Neural cell (in vitro differentiated cells): Measurements from ENCODE around the gene EVA1B. TPM values are rescaled to one million over a fixed set of nuclear protein-coding genes. Genes with fewer than 3 reads are reported as not detected.

ENCODE experiments used
- H2AFZ ChIP-seq: fragments of 200-600, 300-800 bp; sonication (generic), shearing (Covaris generic); 2 replicates; pipeline ENCODE4 v1.6.0; 2014; ENCODE audit warnings: low read depth, mild to moderate bottlenecking, antibody characterized with exemption, low read length, moderate library complexity
- H3F3A ChIP-seq: fragments of 200-600 bp; shearing (Covaris generic); 2 replicates; pipeline ENCODE4 v1.6.1; 2016; ENCODE audit warnings: mild to moderate bottlenecking, moderate library complexity, mixed read lengths, antibody characterized with exemption, low read length; ENCODE audit not compliant: insufficient read depth, poor library complexity, severe bottlenecking
- H3K27ac ChIP-seq: fragments of 200-600, 300-800 bp; sonication (generic), shearing (Covaris generic); 2 replicates; pipeline ENCODE4 v1.5.1; 2014; ENCODE audit warnings: mild to moderate bottlenecking, low read length, moderate library complexity
- H3K27me3 ChIP-seq: fragments of 300-800, 200-600 bp; sonication (generic), shearing (Covaris generic); 2 replicates; pipeline ENCODE4 v1.6.0; 2014; ENCODE audit warnings: mild to moderate bottlenecking, low read depth, low read length, moderate library complexity; ENCODE audit not compliant: insufficient read depth
- H3K36me3 ChIP-seq: fragments of 300-800, 200-600 bp; sonication (generic), shearing (Covaris generic); 2 replicates; pipeline ENCODE4 v1.5.1; 2014; ENCODE audit warnings: mild to moderate bottlenecking, antibody characterized with exemption, low read length, moderate library complexity; ENCODE audit not compliant: insufficient read depth
- H3K4me2 ChIP-seq: fragments of 300-800, 200-600 bp; sonication (generic), shearing (Covaris generic); 2 replicates; pipeline ENCODE4 v1.6.0; 2014; ENCODE audit warnings: mild to moderate bottlenecking, low read length
- H3K4me3 ChIP-seq: fragments of 300-800, 200-600 bp; sonication (generic), shearing (Covaris generic); 2 replicates; pipeline ENCODE4 v1.5.1; 2014; ENCODE audit warnings: mild to moderate bottlenecking, low read length, moderate library complexity
- H3K79me2 ChIP-seq: fragments of 200-600 bp; shearing (Covaris generic); replicated peaks from 2 replicates; pipeline ENCODE4 v1.6.0; 2014; ENCODE audit warnings: mild to moderate bottlenecking, low read length, moderate library complexity; ENCODE audit not compliant: insufficient read depth
- H3K9ac ChIP-seq: fragments of 300-800, 200-600 bp; sonication (generic), shearing (Covaris generic); 2 replicates; pipeline ENCODE4 v1.6.1; 2016; ENCODE audit warnings: mild to moderate bottlenecking, low read length, mixed read lengths
- H3K9me2 ChIP-seq: fragments of 200-600 bp; shearing (Covaris generic); 2 replicates; pipeline ENCODE4 v1.6.1; 2016; ENCODE audit warnings: mild to moderate bottlenecking, low read length, mixed read lengths; ENCODE audit not compliant: insufficient read depth
- H3K9me3 ChIP-seq: fragments of 200-600, 300-800 bp; sonication (generic), shearing (Covaris generic); 2 replicates; pipeline ENCODE4 v1.6.1; 2016; ENCODE audit warnings: mild to moderate bottlenecking, mixed run types, low read length, moderate library complexity, mixed read lengths
- H4K20me1 ChIP-seq: fragments of 200-600 bp; shearing (Covaris generic); 2 replicates; pipeline ENCODE4 v1.6.1; 2016; ENCODE audit warnings: mild to moderate bottlenecking, mixed run types; ENCODE audit not compliant: insufficient read depth
- EP300 ChIP-seq: fragments of 450-650 bp; conservative IDR thresholded peaks from 2 replicates; pipeline ENCODE4 v1.6.1; 2014; ENCODE audit warnings: antibody characterized with exemption, mild to moderate bottlenecking, moderate library complexity; ENCODE audit not compliant: poor library complexity, severe bottlenecking
- EZH2 ChIP-seq: fragments of 200-600, 300-800 bp; shearing (Covaris generic), sonication (generic); IDR thresholded peaks from 2 replicates; pipeline ENCODE4 v1.6.1; 2014; ENCODE audit warnings: antibody characterized with exemption, low read length, borderline replicate concordance, mild to moderate bottlenecking; ENCODE audit not compliant: insufficient read depth, poor library complexity, severe bottlenecking
- MXI1 ChIP-seq: fragments of 450-650 bp; conservative IDR thresholded peaks from 2 replicates; pipeline ENCODE4 v1.6.1; 2014; ENCODE audit warnings: antibody characterized with exemption, mild to moderate bottlenecking; ENCODE audit not compliant: poor library complexity, severe bottlenecking
- POLR2AphosphoS5 ChIP-seq: IDR thresholded peaks from 2 replicates; pipeline ENCODE4 v1.6.1; 2012
- RAD21 ChIP-seq: fragments of 450-650 bp; conservative IDR thresholded peaks from 2 replicates; pipeline ENCODE4 v1.6.1; 2014; ENCODE audit warnings: antibody characterized with exemption, mild to moderate bottlenecking, moderate library complexity
- SMC3 ChIP-seq: fragments of 450-650 bp; conservative IDR thresholded peaks from 2 replicates; pipeline ENCODE4 v1.6.1; 2014; ENCODE audit warnings: antibody characterized with exemption, mild to moderate bottlenecking, moderate library complexity; ENCODE audit not compliant: poor library complexity
- TAF1 ChIP-seq: IDR thresholded peaks from 2 replicates; pipeline ENCODE4 v1.6.1; 2012; ENCODE audit warnings: low read depth
- polyA plus RNA-seq: library from polyadenylated mRNA; depleted of rRNA; stranded (reverse); fragments of >200 nt; gene quantifications from 2 replicates; pipeline ENCODE4 v1.2.3, GENCODE V29; 2014
- TF ChIP-seq, protein P1 (sequence below): IDR thresholded peaks from 2 replicates; pipeline ENCODE4 v1.6.1; 2012; ENCODE audit warnings: borderline replicate concordance
- TF ChIP-seq, protein P2 (sequence below): fragments of 450-650 bp; IDR thresholded peaks from 2 replicates; pipeline ENCODE4 v1.5.1; 2014; ENCODE audit warnings: antibody characterized with exemption, mild to moderate bottlenecking, moderate library complexity; ENCODE audit not compliant: poor library complexity, severe bottlenecking

The EVA1B gene
- polyA plus RNA-seq, 1 donor from 2014 or later = 0.25 TPM

DNA sequence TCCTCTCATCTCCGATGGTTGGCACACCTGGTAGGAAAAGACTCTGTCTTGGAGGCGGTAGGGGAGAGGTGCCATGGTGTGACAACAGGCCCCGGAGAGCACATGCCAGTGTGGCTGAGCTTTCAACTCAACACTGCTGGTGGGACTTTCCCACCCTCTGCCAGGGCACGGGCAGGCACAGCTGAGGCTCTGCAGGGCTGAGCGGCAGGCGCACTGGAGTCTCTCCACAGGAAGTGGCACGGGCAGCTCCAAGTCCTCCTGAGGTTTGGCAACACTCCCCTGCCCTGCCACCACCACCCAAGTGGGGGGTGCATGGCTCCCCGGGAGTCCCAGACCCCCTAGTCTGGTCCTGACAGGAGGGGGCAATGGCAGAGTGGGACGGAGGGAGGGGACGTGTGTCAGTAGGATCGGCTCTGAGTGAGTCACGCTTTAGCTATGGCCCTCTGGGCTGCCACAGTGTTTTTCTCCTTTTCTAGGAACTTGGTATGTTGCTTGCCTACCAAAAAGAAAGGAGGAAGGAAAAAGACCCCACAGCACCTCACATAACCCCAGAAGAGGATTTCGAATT lies 27.3 kb upstream of the EVA1B start:
- H3K36me3 ChIP-seq = no peaks in the 10 kb centered on the region
- no peaks in the 10 kb centered on the region for H3K27me3 ChIP-seq
- H3K9me2 ChIP-seq = no peaks in the 10 kb centered on the region
- H2AFZ ChIP-seq = no peak overlapping the region
- H3K4me2 ChIP-seq = no peak overlapping the region
- no peaks in the 10 kb centered on the region for H3K9me3 ChIP-seq
- H4K20me1 ChIP-seq = no peaks in the 10 kb centered on the region
- H3K79me2 ChIP-seq = no peaks in the 10 kb centered on the region
- H3F3A ChIP-seq = no peaks in the 10 kb centered on the region
- no peak overlapping the region for H3K4me3 ChIP-seq
- no peak for TF ChIP-seq POLR2AphosphoS5
- no peak overlapping the region for H3K27ac ChIP-seq
- no peak overlapping the region for H3K9ac ChIP-seq

DNA sequence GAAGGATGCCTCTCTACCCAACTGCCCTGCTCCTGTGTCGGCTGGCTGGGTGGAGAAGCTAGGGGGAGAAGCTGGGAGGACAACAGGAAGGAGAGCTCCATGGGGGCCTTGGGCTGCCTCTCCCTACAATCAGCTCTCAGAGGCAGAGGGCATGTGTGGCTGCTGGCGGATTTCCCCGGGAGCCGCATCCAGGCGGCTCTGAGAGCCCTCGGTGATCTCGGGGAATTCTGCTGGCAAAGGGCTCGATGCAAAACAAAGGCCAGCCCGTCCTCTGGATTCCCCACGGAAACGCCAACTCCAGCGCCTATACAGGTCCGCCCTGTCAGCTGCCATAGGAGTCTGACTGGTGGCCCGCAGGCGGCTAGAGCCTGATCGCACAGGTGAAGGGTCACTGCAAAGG lies 26.4 kb upstream of the EVA1B start:
- no peak overlapping the region for H3K4me3 ChIP-seq
- H3K27me3 ChIP-seq = no peaks in the 10 kb centered on the region
- no peaks in the 10 kb centered on the region for H4K20me1 ChIP-seq
- no peak overlapping the region for H3K27ac ChIP-seq
- no peak overlapping the region for H3K4me2 ChIP-seq
- no peaks in the 10 kb centered on the region for H3K9me2 ChIP-seq
- peaks cover 5% of the 10 kb centered on the region for H3K36me3 ChIP-seq
- no peak for TF ChIP-seq EP300
- no peak for TF ChIP-seq EZH2
- TF ChIP-seq TAF1 = no peak
- TF ChIP-seq, protein P1, sequence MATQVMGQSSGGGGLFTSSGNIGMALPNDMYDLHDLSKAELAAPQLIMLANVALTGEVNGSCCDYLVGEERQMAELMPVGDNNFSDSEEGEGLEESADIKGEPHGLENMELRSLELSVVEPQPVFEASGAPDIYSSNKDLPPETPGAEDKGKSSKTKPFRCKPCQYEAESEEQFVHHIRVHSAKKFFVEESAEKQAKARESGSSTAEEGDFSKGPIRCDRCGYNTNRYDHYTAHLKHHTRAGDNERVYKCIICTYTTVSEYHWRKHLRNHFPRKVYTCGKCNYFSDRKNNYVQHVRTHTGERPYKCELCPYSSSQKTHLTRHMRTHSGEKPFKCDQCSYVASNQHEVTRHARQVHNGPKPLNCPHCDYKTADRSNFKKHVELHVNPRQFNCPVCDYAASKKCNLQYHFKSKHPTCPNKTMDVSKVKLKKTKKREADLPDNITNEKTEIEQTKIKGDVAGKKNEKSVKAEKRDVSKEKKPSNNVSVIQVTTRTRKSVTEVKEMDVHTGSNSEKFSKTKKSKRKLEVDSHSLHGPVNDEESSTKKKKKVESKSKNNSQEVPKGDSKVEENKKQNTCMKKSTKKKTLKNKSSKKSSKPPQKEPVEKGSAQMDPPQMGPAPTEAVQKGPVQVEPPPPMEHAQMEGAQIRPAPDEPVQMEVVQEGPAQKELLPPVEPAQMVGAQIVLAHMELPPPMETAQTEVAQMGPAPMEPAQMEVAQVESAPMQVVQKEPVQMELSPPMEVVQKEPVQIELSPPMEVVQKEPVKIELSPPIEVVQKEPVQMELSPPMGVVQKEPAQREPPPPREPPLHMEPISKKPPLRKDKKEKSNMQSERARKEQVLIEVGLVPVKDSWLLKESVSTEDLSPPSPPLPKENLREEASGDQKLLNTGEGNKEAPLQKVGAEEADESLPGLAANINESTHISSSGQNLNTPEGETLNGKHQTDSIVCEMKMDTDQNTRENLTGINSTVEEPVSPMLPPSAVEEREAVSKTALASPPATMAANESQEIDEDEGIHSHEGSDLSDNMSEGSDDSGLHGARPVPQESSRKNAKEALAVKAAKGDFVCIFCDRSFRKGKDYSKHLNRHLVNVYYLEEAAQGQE = no peak
- no peak for TF ChIP-seq MXI1
- TF ChIP-seq POLR2AphosphoS5 = no peak
- TF ChIP-seq, protein P2, sequence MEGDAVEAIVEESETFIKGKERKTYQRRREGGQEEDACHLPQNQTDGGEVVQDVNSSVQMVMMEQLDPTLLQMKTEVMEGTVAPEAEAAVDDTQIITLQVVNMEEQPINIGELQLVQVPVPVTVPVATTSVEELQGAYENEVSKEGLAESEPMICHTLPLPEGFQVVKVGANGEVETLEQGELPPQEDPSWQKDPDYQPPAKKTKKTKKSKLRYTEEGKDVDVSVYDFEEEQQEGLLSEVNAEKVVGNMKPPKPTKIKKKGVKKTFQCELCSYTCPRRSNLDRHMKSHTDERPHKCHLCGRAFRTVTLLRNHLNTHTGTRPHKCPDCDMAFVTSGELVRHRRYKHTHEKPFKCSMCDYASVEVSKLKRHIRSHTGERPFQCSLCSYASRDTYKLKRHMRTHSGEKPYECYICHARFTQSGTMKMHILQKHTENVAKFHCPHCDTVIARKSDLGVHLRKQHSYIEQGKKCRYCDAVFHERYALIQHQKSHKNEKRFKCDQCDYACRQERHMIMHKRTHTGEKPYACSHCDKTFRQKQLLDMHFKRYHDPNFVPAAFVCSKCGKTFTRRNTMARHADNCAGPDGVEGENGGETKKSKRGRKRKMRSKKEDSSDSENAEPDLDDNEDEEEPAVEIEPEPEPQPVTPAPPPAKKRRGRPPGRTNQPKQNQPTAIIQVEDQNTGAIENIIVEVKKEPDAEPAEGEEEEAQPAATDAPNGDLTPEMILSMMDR = no peak
- TF ChIP-seq SMC3 = no peak
- TF ChIP-seq RAD21 = no peak
- H3K9me3 ChIP-seq = no peaks in the 10 kb centered on the region
- H2AFZ ChIP-seq = no peak overlapping the region
- H3F3A ChIP-seq = no peaks in the 10 kb centered on the region
- H3K79me2 ChIP-seq = no peaks in the 10 kb centered on the region
- H3K9ac ChIP-seq = no peak overlapping the region

DNA sequence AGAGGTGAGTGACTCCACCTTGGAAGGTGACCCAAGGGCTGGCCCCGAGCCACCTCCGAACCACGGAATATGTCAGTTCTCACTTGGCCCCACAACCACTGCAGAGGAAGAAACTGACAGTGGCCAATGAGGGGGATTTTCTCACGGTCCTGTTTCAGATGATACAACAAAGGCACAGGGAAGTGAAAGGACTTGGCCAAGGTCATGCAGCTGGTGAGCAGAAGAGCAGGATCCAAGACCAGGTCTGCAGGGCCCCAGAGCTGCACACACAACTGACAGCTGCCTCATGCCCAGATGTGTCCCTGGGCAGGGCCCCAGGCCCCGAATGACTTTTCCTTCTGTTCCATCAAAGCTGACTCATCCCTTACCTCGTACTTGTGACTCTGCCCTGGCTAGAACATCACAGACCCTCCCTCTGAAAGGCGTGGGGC lies 25.8 kb upstream of the EVA1B start:
- H3K27ac ChIP-seq = no peak overlapping the region
- H3K27me3 ChIP-seq = no peaks in the 10 kb centered on the region
- H3K9me2 ChIP-seq = no peaks in the 10 kb centered on the region
- H3F3A ChIP-seq = no peaks in the 10 kb centered on the region
- TF ChIP-seq, protein P2 = no peak
- TF ChIP-seq POLR2AphosphoS5 (no peak), SMC3 (no peak), EZH2 (no peak), TAF1 (no peak), RAD21 (no peak), MXI1 (no peak), EP300 (no peak)
- TF ChIP-seq, protein P1 = no peak
- no peaks in the 10 kb centered on the region for H3K79me2 ChIP-seq
- H2AFZ ChIP-seq = no peak overlapping the region
- H3K4me3 ChIP-seq = no peak overlapping the region
- peaks cover 5% of the 10 kb centered on the region for H3K36me3 ChIP-seq
- H4K20me1 ChIP-seq = no peaks in the 10 kb centered on the region
- H3K9ac ChIP-seq = no peak overlapping the region
- H3K9me3 ChIP-seq = no peaks in the 10 kb centered on the region
- no peak overlapping the region for H3K4me2 ChIP-seq
